Ovary (tissue), 3 donors: ENCODE measurements around the gene SLC12A9.

Source experiments
- CTCF ChIP-seq, 3 donors: fragments of 450-650 bp in 2 of 3; fragments of 200-600 bp in 1 of 3; IDR thresholded peaks; one replicate each; pipeline versions ENCODE4 v1.5.1 to v1.8.0; 2016 to 2022; ENCODE audit warnings: antibody characterized with exemption in 3 of 3, mild to moderate bottlenecking in 1 of 3
- POLR2A ChIP-seq: fragments of 450-650 bp; IDR thresholded peaks from one replicate; pipeline ENCODE4 v1.6.1; 2017; ENCODE audit warnings: antibody characterized with exemption, mild to moderate bottlenecking, moderate library complexity
- donor health status: DM: no; HTN: no; CAD: no.

- TF ChIP-seq CTCF (IDR thresholded peaks at IDR 0.05), result no peak
- TF ChIP-seq POLR2A, result no peak
Observed at GRCh38 chr7:100873599-100874299, 21.2 kb downstream of the SLC12A9 start.
